Stimulated activated naive B cell treated with anti-CD40 and anti-IgM and Interleukin-4, amounts not matched to agents 10 μg/mL and 1 μg/mL and 100 μg/mL, for 72 hours (primary cell): ENCODE measurements around the gene POU6F1.

Experiments used
- ATAC-seq, 2 donors: fragments of 150-1000 bp; cut with Tn5 transposase; replicated peaks; 2 replicates each; pipeline ENCODE4 v1.10.0; 2021; ENCODE audit warnings: moderate library complexity in 1 of 2
- DNase-seq: peaks from one replicate; pipeline ENCODE4 v3.0.0; 2021
- H3K27ac Mint-ChIP-seq: one replicate; pipeline ENCODE4 v1.8.0; 2022; ENCODE audit warnings: mild to moderate bottlenecking, mixed read lengths
- H3K27me3 Mint-ChIP-seq, 2 donors: one replicate each; pipeline ENCODE4 v1.8.0; 2022; ENCODE audit warnings: mixed read lengths in 2 of 2
- H3K36me3 Mint-ChIP-seq, 2 donors: one replicate each; pipeline ENCODE4 v1.8.0; 2022; ENCODE audit warnings: mixed read lengths in 2 of 2, mild to moderate bottlenecking in 1 of 2
- H3K4me1 Mint-ChIP-seq, 2 donors: one replicate each; pipeline ENCODE4 v1.8.0; 2022; ENCODE audit warnings: mixed read lengths in 2 of 2, mild to moderate bottlenecking in 1 of 2
- H3K4me3 Mint-ChIP-seq, 2 donors: one replicate each; pipeline ENCODE4 v1.8.0; 2022; ENCODE audit warnings: mild to moderate bottlenecking in 2 of 2, mixed read lengths in 2 of 2, moderate library complexity in 1 of 2
- H3K9me3 Mint-ChIP-seq, 2 donors: one replicate each; pipeline ENCODE4 v1.8.0; 2022; ENCODE audit warnings: mixed read lengths in 2 of 2, mild to moderate bottlenecking in 1 of 2

Gene POU6F1

GRCh38 chr12:51218607-51219161, 822 bp upstream of the POU6F1 start:
- Mint-ChIP-seq H3K4me3 (peak overlapping the region; percentile 82 to 91), H3K9me3 (no peaks in the 10 kb centered on the region), H3K36me3 (peaks cover 4 to 5% of the 10 kb centered on the region in 2 donors), H3K4me1 (peaks cover 13 to 24% of the 10 kb centered on the region in 2 donors), H3K27ac (peak overlapping the region; percentile 97), H3K27me3 (no peaks in the 10 kb centered on the region)
- DNase-seq (no peak), ATAC-seq (no peak)

- ATAC-seq = peak; percentile 50 to 69
- Mint-ChIP-seq H3K36me3 (peaks cover 4 to 5% of the 10 kb centered on the region in 2 donors), H3K9me3 (no peaks in the 10 kb centered on the region), H3K27ac (peak overlapping the region; percentile 97), H3K27me3 (no peaks in the 10 kb centered on the region), H3K4me1 (peaks cover 13 to 24% of the 10 kb centered on the region in 2 donors), H3K4me3 (peak overlapping the region; percentile 82 to 91)
- DNase-seq = peak; percentile 47
Measured at GRCh38 chr12:51217133-51217967, 512 bp downstream of the POU6F1 start.

GRCh38 chr12:51216642-51217041, 1.2 kb downstream of the POU6F1 start:
- DNase-seq (no peak), ATAC-seq (no peak)
- Mint-ChIP-seq H3K27ac (no peak overlapping the region), H3K9me3 (no peaks in the 10 kb centered on the region), H3K4me1 (peaks cover 13 to 24% of the 10 kb centered on the region in 2 donors), H3K27me3 (no peaks in the 10 kb centered on the region), H3K36me3 (peaks cover 4 to 5% of the 10 kb centered on the region in 2 donors), H3K4me3 (peak overlapping the region in 1 of 2 donors; percentile 74)

- DNase-seq = no peak
- Mint-ChIP-seq H3K9me3 (no peaks in the 10 kb centered on the region), H3K4me3 (no peak overlapping the region), H3K27ac (no peak overlapping the region), H3K36me3 (peaks cover 7 to 10% of the 10 kb centered on the region in 2 donors), H3K4me1 (peaks cover 16 to 27% of the 10 kb centered on the region in 2 donors), H3K27me3 (no peaks in the 10 kb centered on the region)
- ATAC-seq = no peak
Measured at GRCh38 chr12:51214895-51215294, 3.0 kb downstream of the POU6F1 start.

- no peak for DNase-seq
- peaks cover 6 to 9% of the 10 kb centered on the region in 2 donors for H3K4me1 Mint-ChIP-seq
- no peak overlapping the region for H3K4me3 Mint-ChIP-seq
- ATAC-seq = no peak
- H3K27me3 Mint-ChIP-seq = no peaks in the 10 kb centered on the region
- H3K27ac Mint-ChIP-seq = no peak overlapping the region
- H3K36me3 Mint-ChIP-seq = peaks cover 7 to 10% of the 10 kb centered on the region in 2 donors
- H3K9me3 Mint-ChIP-seq = no peaks in the 10 kb centered on the region
Measured at GRCh38 chr12:51210690-51211395, 7.0 kb downstream of the POU6F1 start.

- H3K36me3 Mint-ChIP-seq = peaks cover 6 to 7% of the 10 kb centered on the region in 2 donors
- no peaks in the 10 kb centered on the region for H3K27me3 Mint-ChIP-seq
- ATAC-seq = no peak
- no peak overlapping the region for H3K4me3 Mint-ChIP-seq
- H3K9me3 Mint-ChIP-seq = no peaks in the 10 kb centered on the region
- H3K27ac Mint-ChIP-seq = no peak overlapping the region
- no peak for DNase-seq
- H3K4me1 Mint-ChIP-seq = peaks cover 4 to 6% of the 10 kb centered on the region in 2 donors
Measured at GRCh38 chr12:51209259-51209658, 8.6 kb downstream of the POU6F1 start.

GRCh38 chr12:51208016-51208660, 9.7 kb downstream of the POU6F1 start:
- Mint-ChIP-seq H3K9me3 (no peaks in the 10 kb centered on the region), H3K36me3 (peaks cover 7% of the 10 kb centered on the region in 2 donors), H3K27ac (no peak overlapping the region), H3K4me3 (no peak overlapping the region), H3K4me1 (peaks cover 3 to 4% of the 10 kb centered on the region in 2 donors), H3K27me3 (no peaks in the 10 kb centered on the region)
- DNase-seq (no peak), ATAC-seq (no peak)

- no peak for ATAC-seq
Measured at GRCh38 chr12:51205350-51205749, 12.5 kb downstream of the POU6F1 start.

GRCh38 chr12:51202718-51203117, 15.1 kb downstream of the POU6F1 start:
- Mint-ChIP-seq H3K4me3 (no peak overlapping the region), H3K27ac (no peak overlapping the region), H3K36me3 (peaks cover 4 to 14% of the 10 kb centered on the region in 2 donors), H3K4me1 (no peaks in the 10 kb centered on the region), H3K27me3 (no peaks in the 10 kb centered on the region), H3K9me3 (no peaks in the 10 kb centered on the region)
- DNase-seq (no peak), ATAC-seq (no peak)

More at GRCh38 chr12:51205350-51205749, 12.5 kb downstream of the POU6F1 start:
- Mint-ChIP-seq H3K4me3 (no peak overlapping the region), H3K27me3 (no peaks in the 10 kb centered on the region), H3K9me3 (no peaks in the 10 kb centered on the region), H3K36me3 (peaks cover 7 to 8% of the 10 kb centered on the region in 2 donors), H3K27ac (no peak overlapping the region), H3K4me1 (peaks cover 0 to 4% of the 10 kb centered on the region in 2 donors)
- no peak for DNase-seq

- Mint-ChIP-seq H3K36me3 (peaks cover 4 to 18% of the 10 kb centered on the region in 2 donors), H3K27ac (no peak overlapping the region), H3K9me3 (no peaks in the 10 kb centered on the region), H3K4me1 (no peaks in the 10 kb centered on the region), H3K4me3 (no peak overlapping the region), H3K27me3 (no peaks in the 10 kb centered on the region)
- DNase-seq = no peak
- no peak for ATAC-seq
Measured at GRCh38 chr12:51200806-51201205, 17.1 kb downstream of the POU6F1 start.

- no peak for DNase-seq
- no peak for ATAC-seq
- H3K4me1 Mint-ChIP-seq = no peaks in the 10 kb centered on the region
- no peak overlapping the region for H3K4me3 Mint-ChIP-seq
- no peaks in the 10 kb centered on the region for H3K27me3 Mint-ChIP-seq
- H3K27ac Mint-ChIP-seq = no peak overlapping the region
- H3K36me3 Mint-ChIP-seq = peaks cover 2 to 18% of the 10 kb centered on the region in 2 donors
- H3K9me3 Mint-ChIP-seq = no peaks in the 10 kb centered on the region
Measured at GRCh38 chr12:51200156-51200555, 17.7 kb downstream of the POU6F1 start.

- no peak for ATAC-seq
- peaks cover 2 to 18% of the 10 kb centered on the region in 2 donors for H3K36me3 Mint-ChIP-seq
- no peak overlapping the region for H3K4me3 Mint-ChIP-seq
- no peak for DNase-seq
- H3K4me1 Mint-ChIP-seq = no peaks in the 10 kb centered on the region
- no peak overlapping the region for H3K27ac Mint-ChIP-seq
- no peaks in the 10 kb centered on the region for H3K9me3 Mint-ChIP-seq
- no peaks in the 10 kb centered on the region for H3K27me3 Mint-ChIP-seq
Measured at GRCh38 chr12:51199366-51199945, 18.4 kb downstream of the POU6F1 start.

- DNase-seq = no peak
- no peak for ATAC-seq
- Mint-ChIP-seq H3K4me3 (no peak overlapping the region), H3K9me3 (no peaks in the 10 kb centered on the region), H3K36me3 (peaks cover 2 to 18% of the 10 kb centered on the region in 2 donors), H3K4me1 (no peaks in the 10 kb centered on the region), H3K27me3 (no peaks in the 10 kb centered on the region), H3K27ac (no peak overlapping the region)
Measured at GRCh38 chr12:51198568-51199365, 19.1 kb downstream of the POU6F1 start.
